Neural cell (in vitro differentiated cells): ENCODE results near the gene ZNF148.

Experiments used
- EP300 ChIP-seq: fragments of 450-650 bp; conservative IDR thresholded peaks from 2 replicates; pipeline ENCODE4 v1.6.1; 2014; ENCODE audit warnings: antibody characterized with exemption, mild to moderate bottlenecking, moderate library complexity; ENCODE audit not compliant: poor library complexity, severe bottlenecking
- EZH2 ChIP-seq: fragments of 200-600, 300-800 bp; shearing (Covaris generic), sonication (generic); IDR thresholded peaks from 2 replicates; pipeline ENCODE4 v1.6.1; 2014; ENCODE audit warnings: antibody characterized with exemption, low read length, borderline replicate concordance, mild to moderate bottlenecking; ENCODE audit not compliant: insufficient read depth, poor library complexity, severe bottlenecking
- MXI1 ChIP-seq: fragments of 450-650 bp; conservative IDR thresholded peaks from 2 replicates; pipeline ENCODE4 v1.6.1; 2014; ENCODE audit warnings: antibody characterized with exemption, mild to moderate bottlenecking; ENCODE audit not compliant: poor library complexity, severe bottlenecking
- POLR2AphosphoS5 ChIP-seq: IDR thresholded peaks from 2 replicates; pipeline ENCODE4 v1.6.1; 2012
- RAD21 ChIP-seq: fragments of 450-650 bp; conservative IDR thresholded peaks from 2 replicates; pipeline ENCODE4 v1.6.1; 2014; ENCODE audit warnings: antibody characterized with exemption, mild to moderate bottlenecking, moderate library complexity
- REST ChIP-seq: IDR thresholded peaks from 2 replicates; pipeline ENCODE4 v1.6.1; 2012; ENCODE audit warnings: borderline replicate concordance
- TAF1 ChIP-seq: IDR thresholded peaks from 2 replicates; pipeline ENCODE4 v1.6.1; 2012; ENCODE audit warnings: low read depth
- TF ChIP-seq, protein P1 (sequence below): fragments of 450-650 bp; IDR thresholded peaks from 2 replicates; pipeline ENCODE4 v1.5.1; 2014; ENCODE audit warnings: antibody characterized with exemption, mild to moderate bottlenecking, moderate library complexity; ENCODE audit not compliant: poor library complexity, severe bottlenecking

GRCh38 chr3:125239266-125239665, 135.9 kb downstream of the ZNF148 start:
- TF ChIP-seq, protein P1, sequence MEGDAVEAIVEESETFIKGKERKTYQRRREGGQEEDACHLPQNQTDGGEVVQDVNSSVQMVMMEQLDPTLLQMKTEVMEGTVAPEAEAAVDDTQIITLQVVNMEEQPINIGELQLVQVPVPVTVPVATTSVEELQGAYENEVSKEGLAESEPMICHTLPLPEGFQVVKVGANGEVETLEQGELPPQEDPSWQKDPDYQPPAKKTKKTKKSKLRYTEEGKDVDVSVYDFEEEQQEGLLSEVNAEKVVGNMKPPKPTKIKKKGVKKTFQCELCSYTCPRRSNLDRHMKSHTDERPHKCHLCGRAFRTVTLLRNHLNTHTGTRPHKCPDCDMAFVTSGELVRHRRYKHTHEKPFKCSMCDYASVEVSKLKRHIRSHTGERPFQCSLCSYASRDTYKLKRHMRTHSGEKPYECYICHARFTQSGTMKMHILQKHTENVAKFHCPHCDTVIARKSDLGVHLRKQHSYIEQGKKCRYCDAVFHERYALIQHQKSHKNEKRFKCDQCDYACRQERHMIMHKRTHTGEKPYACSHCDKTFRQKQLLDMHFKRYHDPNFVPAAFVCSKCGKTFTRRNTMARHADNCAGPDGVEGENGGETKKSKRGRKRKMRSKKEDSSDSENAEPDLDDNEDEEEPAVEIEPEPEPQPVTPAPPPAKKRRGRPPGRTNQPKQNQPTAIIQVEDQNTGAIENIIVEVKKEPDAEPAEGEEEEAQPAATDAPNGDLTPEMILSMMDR = no peak
- TF ChIP-seq EZH2 = no peak
- no peak for TF ChIP-seq EP300
- no peak for TF ChIP-seq POLR2AphosphoS5
- no peak for TF ChIP-seq REST
- no peak for TF ChIP-seq MXI1
- TF ChIP-seq RAD21 = no peak
- no peak for TF ChIP-seq TAF1
